Esophagus squamous epithelium (tissue), 4 donors: Measurements from ENCODE around the gene SCD5.

Experiments used
- CTCF ChIP-seq, 6 experiments: fragments of 450-650 bp in 4 of 6; fragments of 200-600 bp in 2 of 6; sonication (generic) in 2 of 6; IDR thresholded peaks; one replicate each; pipeline ENCODE4 v1.5.1; 2016 to 2019; ENCODE audit warnings: antibody characterized with exemption in 6 of 6, mild to moderate bottlenecking in 4 of 6, moderate library complexity in 4 of 6
- POLR2A ChIP-seq, 4 donors: fragments of 450-650 bp; IDR thresholded peaks; one replicate each; pipeline ENCODE4 v1.6.1; 2017; ENCODE audit warnings: antibody characterized with exemption in 4 of 4, mild to moderate bottlenecking in 4 of 4, moderate library complexity in 3 of 4

GRCh38 chr4:82614838-82615449 is 183.7 kb downstream of the SCD5 start:
- TF ChIP-seq POLR2A (IDR thresholded peaks at IDR 0.05) (no peak), CTCF (IDR thresholded peaks at IDR 0.05) (no peak)
